HG02884 (cell line): ENCODE measurements around the gene PRDM16.

Source experiments
- ATAC-seq: cut with Tn5 transposase; IDR thresholded peaks from one replicate; pipeline ENCODE4 v1.9.1; 2021; ENCODE audit warnings: mild to moderate bottlenecking, moderate library complexity; ENCODE audit not compliant: unreplicated experiment

The PRDM16 gene

DNA sequence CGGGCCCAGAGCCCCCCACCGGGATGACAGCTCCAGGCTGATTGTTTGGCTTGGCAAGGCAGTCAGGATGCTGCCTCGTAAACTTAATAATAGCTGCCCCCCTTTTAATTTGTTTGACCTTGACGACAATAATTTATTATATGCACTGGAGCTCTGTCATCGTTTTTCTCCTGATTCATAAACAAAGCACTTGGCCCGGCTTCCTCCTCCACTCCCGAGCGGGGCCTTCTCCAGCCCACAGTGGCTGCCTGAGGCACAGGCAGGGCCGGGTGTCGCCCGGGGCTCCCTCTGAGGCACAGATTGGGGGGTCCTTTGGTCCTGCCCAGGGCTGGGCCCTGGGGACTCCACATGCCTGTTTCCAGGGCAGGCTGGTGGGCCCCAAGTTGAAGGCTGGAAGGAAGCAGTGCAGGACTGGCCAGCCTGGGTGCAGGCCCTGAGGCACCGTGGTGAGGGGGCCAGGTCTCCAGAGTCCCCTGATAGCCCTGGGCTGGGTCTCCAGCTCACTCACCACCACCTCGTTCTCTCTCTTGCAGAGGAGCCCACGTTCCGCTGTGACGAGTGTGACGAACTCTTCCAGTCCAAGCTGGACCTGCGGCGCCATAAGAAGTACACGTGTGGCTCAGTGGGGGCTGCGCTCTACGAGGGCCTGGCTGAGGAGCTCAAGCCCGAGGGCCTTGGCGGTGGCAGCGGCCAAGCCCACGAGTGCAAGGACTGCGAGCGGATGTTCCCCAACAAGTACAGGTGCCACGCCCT, 333.4 kb downstream of the PRDM16 start:
- no peak for ATAC-seq

- no peak for ATAC-seq
These were observed 334.0 kb downstream of the PRDM16 start for GRCh38 chr1:3403011-3403345.

- no peak for ATAC-seq
These were observed 334.6 kb downstream of the PRDM16 start for GRCh38 chr1:3403388-3404231.

DNA sequence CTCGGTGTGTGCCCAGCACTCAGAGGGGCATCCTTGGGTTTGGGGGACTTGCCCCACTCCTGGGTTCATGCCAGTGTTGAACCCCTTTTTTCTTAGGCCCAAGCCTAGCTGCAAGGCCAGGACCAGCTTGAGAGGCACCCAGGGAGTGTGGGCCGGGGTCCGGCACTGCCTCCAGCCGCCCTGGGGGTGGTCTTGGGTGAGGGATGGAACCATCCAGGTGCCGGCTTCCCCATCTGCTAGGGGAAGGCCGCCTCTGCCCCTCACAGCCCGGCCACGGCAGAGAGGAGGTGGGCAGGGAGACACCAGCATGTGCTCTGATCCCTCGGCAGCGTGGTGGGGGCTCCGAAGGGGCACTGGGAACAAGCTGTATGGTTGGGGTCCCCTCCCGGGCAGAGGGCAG, 335.3 kb downstream of the PRDM16 start:
- ATAC-seq = no peak

DNA sequence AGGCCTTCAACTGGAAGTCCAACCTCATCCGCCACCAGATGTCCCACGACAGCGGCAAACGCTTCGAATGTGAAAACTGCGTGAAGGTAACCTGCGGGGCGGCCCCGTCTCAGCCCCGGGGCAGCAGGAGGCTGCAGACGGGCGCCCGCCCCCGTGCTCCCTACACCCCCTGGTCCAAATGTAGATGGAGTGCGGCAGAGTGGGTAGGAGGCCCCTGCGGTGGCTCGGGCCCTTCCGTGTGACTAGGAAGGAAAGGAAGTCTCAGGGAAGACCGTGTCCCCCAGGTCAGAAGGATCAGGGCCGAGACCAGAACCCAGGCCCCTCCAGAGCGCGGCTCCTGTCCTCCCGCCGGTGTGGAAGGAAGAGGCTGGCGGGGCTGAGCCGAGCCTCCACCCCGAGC, 335.8 kb downstream of the PRDM16 start:
- ATAC-seq = no peak

DNA sequence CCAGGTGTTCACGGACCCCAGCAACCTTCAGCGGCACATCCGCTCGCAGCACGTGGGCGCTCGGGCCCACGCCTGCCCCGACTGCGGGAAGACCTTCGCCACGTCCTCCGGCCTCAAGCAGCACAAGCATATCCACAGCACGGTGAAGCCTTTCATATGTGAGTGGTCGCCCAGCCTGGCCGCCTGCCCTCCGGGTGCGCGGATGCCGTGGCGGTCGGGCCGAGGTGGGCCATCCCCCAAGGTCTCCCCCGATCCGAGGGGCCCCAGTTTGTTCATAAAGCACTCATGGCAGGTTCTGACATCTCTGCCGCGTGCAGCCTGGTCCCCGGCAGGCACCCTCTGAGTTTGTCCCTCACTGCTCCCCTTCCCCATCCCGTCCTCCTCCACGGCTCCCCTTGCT, 336.5 kb downstream of the PRDM16 start:
- ATAC-seq = no peak

- ATAC-seq = no peak
These were observed 337.2 kb downstream of the PRDM16 start for GRCh38 chr1:3405974-3406867.

- no peak for ATAC-seq
These were observed 338.0 kb downstream of the PRDM16 start for GRCh38 chr1:3407021-3407420.

DNA sequence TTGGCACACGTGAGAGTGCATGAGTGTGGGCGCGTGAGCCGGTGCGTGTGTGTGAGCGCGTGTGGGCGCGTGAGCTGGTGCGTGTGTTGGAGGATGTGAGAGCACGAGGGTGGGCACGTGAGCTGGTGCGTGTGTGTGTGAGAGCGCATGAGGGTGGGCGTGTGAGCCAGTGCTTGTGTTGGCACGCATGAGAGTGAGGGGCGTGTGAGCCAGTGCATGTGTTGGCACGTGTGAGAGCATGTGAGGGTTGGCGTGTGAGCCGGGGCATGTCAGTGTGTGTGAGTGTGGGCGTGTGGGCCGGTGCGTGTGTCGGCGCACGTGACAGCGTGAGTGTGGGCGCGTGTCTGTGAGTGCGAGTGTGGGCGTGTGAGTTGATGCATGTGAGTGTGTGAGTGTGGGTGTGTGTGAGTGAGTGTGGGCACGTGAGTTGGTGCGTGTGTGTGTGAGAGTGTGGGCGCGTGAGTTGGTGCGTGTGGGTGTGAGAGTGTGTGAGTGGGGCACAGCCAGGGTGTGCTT, 339.8 kb downstream of the PRDM16 start:
- no peak for ATAC-seq

GRCh38 chr1:3409366-3410141, 340.6 kb downstream of the PRDM16 start:
- no peak for ATAC-seq

GRCh38 chr1:3410142-3410925, 341.3 kb downstream of the PRDM16 start:
- ATAC-seq = no peak

- ATAC-seq = no peak
These were observed 342.8 kb downstream of the PRDM16 start for GRCh38 chr1:3411806-3412205.

DNA sequence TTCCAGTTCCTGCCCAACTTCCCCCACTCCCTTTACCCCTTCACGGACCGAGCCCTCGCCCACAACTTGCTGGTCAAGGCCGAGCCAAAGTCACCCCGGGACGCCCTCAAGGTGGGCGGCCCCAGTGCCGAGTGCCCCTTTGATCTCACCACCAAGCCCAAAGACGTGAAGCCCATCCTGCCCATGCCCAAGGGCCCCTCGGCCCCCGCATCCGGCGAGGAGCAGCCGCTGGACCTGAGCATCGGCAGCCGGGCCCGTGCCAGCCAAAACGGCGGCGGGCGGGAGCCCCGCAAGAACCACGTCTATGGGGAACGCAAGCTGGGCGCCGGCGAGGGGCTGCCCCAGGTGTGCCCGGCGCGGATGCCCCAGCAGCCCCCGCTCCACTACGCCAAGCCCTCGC, 343.4 kb downstream of the PRDM16 start:
- ATAC-seq = no peak

- no peak for ATAC-seq
These were observed 345.1 kb downstream of the PRDM16 start for GRCh38 chr1:3413975-3414710.

GRCh38 chr1:3415260-3416090, 346.5 kb downstream of the PRDM16 start:
- no peak for ATAC-seq

GRCh38 chr1:3417082-3417739, 348.2 kb downstream of the PRDM16 start:
- no peak for ATAC-seq

GRCh38 chr1:3417934-3418333, 348.9 kb downstream of the PRDM16 start:
- no peak for ATAC-seq

DNA sequence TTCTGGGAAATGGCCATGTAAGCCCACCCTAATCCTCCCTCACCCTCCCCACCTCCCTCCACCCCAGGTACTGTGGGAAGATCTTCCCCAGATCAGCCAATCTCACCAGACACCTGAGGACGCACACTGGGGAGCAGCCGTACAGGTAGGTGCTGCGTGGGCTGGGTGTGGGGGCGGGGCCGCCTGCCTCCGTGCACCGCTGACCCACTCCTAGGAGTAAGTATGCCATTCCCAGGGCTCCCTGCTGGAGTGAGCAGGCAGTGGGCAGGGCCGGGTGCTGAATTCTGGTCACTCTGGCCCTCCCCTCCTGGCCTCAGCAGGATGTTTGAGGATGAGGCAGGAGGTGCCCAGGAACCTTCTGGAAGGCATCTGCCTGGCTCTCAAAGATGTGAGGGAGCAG, 349.6 kb downstream of the PRDM16 start:
- ATAC-seq = no peak
